CD4-positive, alpha-beta memory T cell (primary cell): ENCODE data around the gene RNASEL. TPM values are rescaled to one million over a fixed set of nuclear protein-coding genes. Genes with fewer than 3 reads are reported as not detected.

Experiments
- CTCF ChIA-PET: fragments of 350-600 bp; sonication (Branson Sonifier 250); formaldehyde crosslinking; loops from one replicate; lab custom pipeline; 2021; ENCODE audit warnings: inconsistent platforms; ENCODE audit not compliant: partially characterized antibody; lab: Charles Lee
- POLR2A ChIA-PET: fragments of 350-600 bp; sonication (Branson Sonifier 250); formaldehyde crosslinking; loops from one replicate; lab custom pipeline; 2021; ENCODE audit not compliant: partially characterized antibody; lab: Charles Lee
- DNase-seq, 5 donors: peaks; one replicate each; pipeline versions ENCODE4 v3.0.0 to v3.0.0-alpha.2; 2020 to 2022; ENCODE audit warnings: mixed read lengths in 1 of 5
- H3K27ac ChIP-seq: one replicate; pipeline ENCODE4 v1.7.0; 2013; ENCODE audit warnings: low read depth, low read length
- H3K27me3 ChIP-seq: 2 replicates; pipeline ENCODE4 v1.7.0; 2013; ENCODE audit warnings: mild to moderate bottlenecking, low read length, moderate library complexity; ENCODE audit not compliant: insufficient read depth
- H3K36me3 ChIP-seq: 2 replicates; pipeline ENCODE4 v1.7.0; 2013; ENCODE audit warnings: mild to moderate bottlenecking, low read length, moderate library complexity; ENCODE audit not compliant: insufficient read depth
- H3K4me1 ChIP-seq: 2 replicates; pipeline ENCODE4 v1.7.0; 2013; ENCODE audit warnings: mild to moderate bottlenecking, low read length, moderate library complexity; ENCODE audit not compliant: insufficient read depth
- H3K4me3 ChIP-seq, 2 donors: one replicate each; pipeline ENCODE4 v1.7.0; 2013; ENCODE audit warnings: low read length in 2 of 2, mild to moderate bottlenecking in 1 of 2
- H3K9me3 ChIP-seq, 2 donors: one replicate each; pipeline ENCODE4 v1.7.0; 2013; ENCODE audit warnings: low read length in 2 of 2, control low read depth in 1 of 2; ENCODE audit not compliant: control insufficient read depth in 1 of 2
- H3K27ac Mint-ChIP-seq, 7 donors: one replicate each; pipeline ENCODE4 v1.8.0; 2020 to 2021; ENCODE audit warnings: mixed read lengths in 7 of 7, mild to moderate bottlenecking in 6 of 7, inconsistent platforms in 3 of 7, moderate library complexity in 3 of 7
- H3K27me3 Mint-ChIP-seq, 2 donors: one replicate each; pipeline ENCODE4 v1.8.0; 2020 to 2021; ENCODE audit warnings: mixed read lengths in 2 of 2
- H3K36me3 Mint-ChIP-seq, 2 donors: one replicate each; pipeline ENCODE4 v1.8.0; 2020 to 2021; ENCODE audit warnings: mixed read lengths in 2 of 2, inconsistent platforms in 1 of 2, mild to moderate bottlenecking in 1 of 2
- H3K4me1 Mint-ChIP-seq, 4 donors: one replicate each; pipeline ENCODE4 v1.8.0; 2020 to 2021; ENCODE audit warnings: mixed read lengths in 4 of 4, mild to moderate bottlenecking in 1 of 4
- H3K4me3 Mint-ChIP-seq, 8 donors: one replicate each; pipeline ENCODE4 v1.8.0; 2020 to 2021; ENCODE audit warnings: mixed read lengths in 8 of 8, mild to moderate bottlenecking in 7 of 8, moderate library complexity in 6 of 8, inconsistent platforms in 3 of 8
- H3K9me3 Mint-ChIP-seq, 8 donors: one replicate each; pipeline ENCODE4 v1.8.0; 2020 to 2021; ENCODE audit warnings: mixed read lengths in 8 of 8, mild to moderate bottlenecking in 5 of 8, inconsistent platforms in 3 of 8, moderate library complexity in 1 of 8
- intact Hi-C: fragments of 100-400 bp; cut with micrococcal nuclease; formaldehyde crosslinking; loops from one replicate; pipeline ENCODE4 v1.15.1; 2023
- polyA plus RNA-seq, 2 donors: library from polyadenylated mRNA; unstranded; fragments of 300-500 nt; fragmentation: Illumina TruSeq; gene quantifications; one replicate each; pipeline ENCODE4 v1.2.3, GENCODE V29; 2021
- total RNA-seq, 2 experiments: library from RNA; stranded (reverse); gene quantifications; one replicate each; pipeline ENCODE4 v1.2.3, GENCODE V29; 2021

RNASEL gene
- total and polyA plus RNA-seq, 4 experiments from 2014 or later = 4.5 to 35.4 (median 22.8) TPM

DNA sequence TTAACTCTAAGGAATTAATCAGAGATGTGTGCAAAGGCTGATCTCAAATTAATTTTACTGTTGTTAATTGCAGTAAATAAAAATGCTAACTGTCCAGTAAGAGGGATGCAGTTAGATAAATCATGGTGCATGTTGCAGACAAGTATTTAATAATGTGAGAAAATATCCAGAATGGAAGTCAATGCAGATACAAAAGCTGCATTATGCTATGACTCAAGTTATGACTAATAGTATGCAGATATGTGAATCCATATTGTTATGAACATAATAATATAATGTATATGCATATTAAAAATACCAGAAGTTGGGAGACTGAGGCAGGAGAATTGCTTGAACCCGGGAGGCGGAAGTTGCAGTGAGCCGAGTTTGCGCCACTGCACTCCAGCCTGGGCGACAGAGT is 21.4 kb downstream of the RNASEL start:
- Histone ChIP-seq H3K36me3 (no peaks in the 10 kb centered on the region), H3K4me3 (no peak overlapping the region), H3K9me3 (no peaks in the 10 kb centered on the region), H3K4me1 (no peaks in the 10 kb centered on the region), H3K27ac (no peak overlapping the region), H3K27me3 (no peaks in the 10 kb centered on the region)
- CTCF ChIA-PET = no interaction called here
- no peak overlapping the region for H3K27ac Mint-ChIP-seq
- peaks cover 3 to 4% of the 10 kb centered on the region in 2 donors for H3K36me3 Mint-ChIP-seq
- no peaks in the 10 kb centered on the region for H3K4me1 Mint-ChIP-seq
- DNase-seq = no peak
- intact Hi-C loops = no loop called here
- POLR2A ChIA-PET = no interaction called here
- no peak overlapping the region for H3K4me3 Mint-ChIP-seq
- no peaks in the 10 kb centered on the region for H3K27me3 Mint-ChIP-seq
- H3K9me3 Mint-ChIP-seq = no peaks in the 10 kb centered on the region

DNA sequence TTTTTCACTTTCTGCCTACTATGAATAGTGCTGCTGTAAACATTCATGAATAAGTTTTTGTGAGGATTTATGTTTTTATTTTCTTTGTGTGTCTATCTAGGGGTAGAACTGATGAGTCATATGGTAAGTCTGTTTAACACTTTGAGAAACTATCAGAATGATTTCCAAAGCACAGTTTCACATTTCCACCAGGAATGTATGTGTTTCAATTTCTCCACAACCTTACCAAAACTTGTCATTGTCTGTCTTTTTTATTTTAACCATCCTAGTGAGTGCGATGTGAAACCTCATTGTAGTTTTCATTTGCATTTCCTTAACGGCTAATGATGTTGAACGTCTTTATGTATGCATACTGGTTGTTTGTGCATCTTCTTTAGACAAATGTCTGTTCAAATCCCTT is 23.5 kb downstream of the RNASEL start:
- CTCF ChIA-PET = no interaction called here
- Histone ChIP-seq H3K27me3 (no peaks in the 10 kb centered on the region), H3K4me3 (no peak overlapping the region), H3K4me1 (no peaks in the 10 kb centered on the region), H3K9me3 (no peaks in the 10 kb centered on the region), H3K27ac (no peak overlapping the region), H3K36me3 (no peaks in the 10 kb centered on the region)
- no peaks in the 10 kb centered on the region for H3K4me1 Mint-ChIP-seq
- POLR2A ChIA-PET = no interaction called here
- no peaks in the 10 kb centered on the region for H3K27me3 Mint-ChIP-seq
- intact Hi-C loops = no loop called here
- H3K9me3 Mint-ChIP-seq = no peaks in the 10 kb centered on the region
- no peaks in the 10 kb centered on the region for H3K36me3 Mint-ChIP-seq
- DNase-seq = no peak
- H3K27ac Mint-ChIP-seq = no peak overlapping the region
- no peak overlapping the region for H3K4me3 Mint-ChIP-seq

DNA sequence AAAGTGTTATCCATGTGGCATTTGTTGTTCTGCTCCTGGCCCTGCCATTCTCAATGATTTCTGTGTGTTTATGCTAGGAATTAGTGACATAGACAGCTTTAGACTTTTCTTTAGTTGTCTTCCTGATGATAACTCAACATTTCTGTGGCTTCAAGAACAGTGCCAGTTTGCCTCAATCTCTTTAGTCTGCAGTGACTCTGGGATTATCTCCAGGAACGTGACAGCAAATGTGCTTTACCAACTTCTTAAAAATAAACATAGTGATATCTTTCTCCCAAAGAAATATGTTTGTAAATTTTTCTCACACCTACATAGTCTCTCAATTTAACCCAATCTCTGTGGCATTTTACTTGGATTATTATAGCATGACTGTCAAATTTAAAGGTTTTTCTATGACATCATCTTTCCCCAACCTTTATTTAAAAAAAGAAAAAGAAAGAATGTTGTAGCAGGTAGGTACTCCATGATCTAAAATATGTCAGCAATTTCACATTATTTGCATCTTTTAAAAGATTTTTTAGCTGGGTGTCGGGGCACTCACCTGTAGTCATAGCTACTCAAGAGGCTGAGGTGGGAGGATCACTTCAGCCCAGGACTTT is 24.6 kb downstream of the RNASEL start:
- no peaks in the 10 kb centered on the region for H3K36me3 Mint-ChIP-seq
- ChIA-PET POLR2A (no interaction called here), CTCF (no interaction called here)
- no peaks in the 10 kb centered on the region for H3K9me3 Mint-ChIP-seq
- no peaks in the 10 kb centered on the region for H3K4me1 Mint-ChIP-seq
- no peak overlapping the region for H3K27ac ChIP-seq
- no peak for DNase-seq
- no peak overlapping the region for H3K27ac Mint-ChIP-seq
- no peaks in the 10 kb centered on the region for H3K36me3 ChIP-seq
- no peaks in the 10 kb centered on the region for H3K27me3 Mint-ChIP-seq
- no peaks in the 10 kb centered on the region for H3K4me1 ChIP-seq
- no peak overlapping the region for H3K4me3 Mint-ChIP-seq
- no peaks in the 10 kb centered on the region for H3K9me3 ChIP-seq
- intact Hi-C loops = no loop called here
- no peak overlapping the region for H3K4me3 ChIP-seq
- H3K27me3 ChIP-seq = no peaks in the 10 kb centered on the region

DNA sequence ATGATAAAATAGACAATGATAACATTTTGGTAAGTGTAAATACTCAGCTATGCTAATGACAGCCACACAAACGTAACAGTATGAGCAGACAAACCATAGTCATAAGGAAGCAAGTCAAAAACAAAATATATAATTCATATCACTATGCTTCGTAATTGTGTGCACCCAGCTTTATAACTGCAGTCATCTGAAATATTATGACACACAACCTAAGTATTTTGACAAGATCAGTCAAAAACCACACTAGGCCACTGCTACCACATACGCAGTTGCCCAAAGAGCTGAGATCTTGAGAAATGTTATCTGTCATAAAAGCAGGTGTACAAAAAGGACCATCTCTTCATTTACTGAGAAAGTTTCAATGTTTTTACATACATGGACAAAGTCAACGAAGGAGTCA is 26.0 kb downstream of the RNASEL start:
- CTCF ChIA-PET = no interaction called here
- Histone ChIP-seq H3K4me3 (no peak overlapping the region), H3K36me3 (no peaks in the 10 kb centered on the region), H3K4me1 (no peaks in the 10 kb centered on the region), H3K27ac (no peak overlapping the region), H3K9me3 (no peaks in the 10 kb centered on the region), H3K27me3 (no peaks in the 10 kb centered on the region)
- no peaks in the 10 kb centered on the region for H3K36me3 Mint-ChIP-seq
- H3K27ac Mint-ChIP-seq = no peak overlapping the region
- no peaks in the 10 kb centered on the region for H3K9me3 Mint-ChIP-seq
- intact Hi-C loops = no loop called here
- no peaks in the 10 kb centered on the region for H3K4me1 Mint-ChIP-seq
- H3K27me3 Mint-ChIP-seq = peaks cover 0 to 2% of the 10 kb centered on the region in 2 donors
- no peak for DNase-seq
- H3K4me3 Mint-ChIP-seq = no peak overlapping the region
- POLR2A ChIA-PET = no interaction called here

DNA sequence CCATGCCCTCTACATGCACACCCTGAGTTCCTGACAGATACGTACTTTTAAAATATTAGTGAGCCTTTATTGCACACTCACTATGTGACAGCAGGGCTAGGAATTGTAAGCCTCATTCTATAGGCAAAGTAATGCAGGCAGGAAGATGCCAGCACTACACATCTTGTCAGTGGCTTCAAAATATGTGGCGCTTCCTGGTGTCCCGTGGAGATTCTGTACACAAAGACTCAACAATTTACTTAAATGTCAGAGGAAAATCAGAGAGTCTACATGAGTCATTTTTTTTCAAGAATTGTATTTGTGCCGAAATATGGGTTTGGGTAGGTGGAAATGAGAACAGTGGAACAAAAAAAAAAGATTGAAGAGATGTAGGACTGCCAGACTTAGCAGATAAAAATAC is 27.6 kb downstream of the RNASEL start:
- H3K4me3 Mint-ChIP-seq = no peak overlapping the region

DNA sequence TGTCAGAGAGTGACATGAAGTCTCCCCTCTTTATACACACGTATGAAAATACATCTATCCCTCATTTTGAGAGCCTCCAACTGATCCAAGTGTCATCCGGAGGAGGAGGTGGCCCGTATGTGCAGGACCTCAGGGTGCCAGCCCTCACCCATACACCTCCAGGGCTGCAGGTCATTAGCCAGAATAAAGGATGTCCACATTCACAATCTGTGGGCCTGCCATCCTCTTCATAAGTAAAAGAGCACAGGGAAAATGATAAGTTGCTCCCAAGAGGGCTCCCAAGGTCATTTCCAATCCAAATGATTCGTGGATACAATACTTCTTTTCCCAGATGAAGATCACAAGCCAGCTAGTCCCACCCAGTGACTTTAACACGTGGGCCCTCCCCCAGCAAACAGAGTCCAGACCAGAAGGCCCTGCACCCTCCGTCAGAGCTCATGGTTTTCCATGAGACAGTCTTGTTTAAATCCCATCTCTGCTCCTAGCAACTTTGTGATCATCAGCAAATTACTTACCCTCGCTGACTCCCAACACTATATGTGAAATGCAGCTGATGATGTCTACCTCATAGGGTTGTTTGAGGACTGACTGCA is 28.6 kb downstream of the RNASEL start:
- H3K27ac ChIP-seq = no peak overlapping the region
- no peaks in the 10 kb centered on the region for H3K36me3 Mint-ChIP-seq
- H3K4me1 ChIP-seq = no peaks in the 10 kb centered on the region
- no peaks in the 10 kb centered on the region for H3K9me3 ChIP-seq
- H3K4me3 ChIP-seq = no peak overlapping the region
- DNase-seq = no peak
- intact Hi-C loops = no loop called here
- no peaks in the 10 kb centered on the region for H3K27me3 ChIP-seq
- H3K9me3 Mint-ChIP-seq = no peaks in the 10 kb centered on the region
- no peaks in the 10 kb centered on the region for H3K36me3 ChIP-seq
- H3K4me3 Mint-ChIP-seq = no peak overlapping the region
- no peaks in the 10 kb centered on the region for H3K4me1 Mint-ChIP-seq
- H3K27ac Mint-ChIP-seq = no peak overlapping the region
- POLR2A ChIA-PET = no interaction called here
- CTCF ChIA-PET = no interaction called here
- peaks cover 0 to 2% of the 10 kb centered on the region in 2 donors for H3K27me3 Mint-ChIP-seq

More for the DNA sequence above, 27.6 kb downstream of the RNASEL start:
- H3K27ac ChIP-seq = no peak overlapping the region
- peaks cover 0 to 2% of the 10 kb centered on the region in 2 donors for H3K27me3 Mint-ChIP-seq
- H3K4me1 ChIP-seq = no peaks in the 10 kb centered on the region
- no peaks in the 10 kb centered on the region for H3K27me3 ChIP-seq
- H3K9me3 Mint-ChIP-seq = no peaks in the 10 kb centered on the region
- no peak overlapping the region for H3K4me3 ChIP-seq
- no peak overlapping the region for H3K27ac Mint-ChIP-seq
- no peak for DNase-seq
- POLR2A ChIA-PET = no interaction called here
- no peaks in the 10 kb centered on the region for H3K36me3 ChIP-seq
- CTCF ChIA-PET = no interaction called here
- no peaks in the 10 kb centered on the region for H3K4me1 Mint-ChIP-seq
- intact Hi-C loops = no loop called here
- H3K9me3 ChIP-seq = no peaks in the 10 kb centered on the region
- H3K36me3 Mint-ChIP-seq = no peaks in the 10 kb centered on the region

DNA sequence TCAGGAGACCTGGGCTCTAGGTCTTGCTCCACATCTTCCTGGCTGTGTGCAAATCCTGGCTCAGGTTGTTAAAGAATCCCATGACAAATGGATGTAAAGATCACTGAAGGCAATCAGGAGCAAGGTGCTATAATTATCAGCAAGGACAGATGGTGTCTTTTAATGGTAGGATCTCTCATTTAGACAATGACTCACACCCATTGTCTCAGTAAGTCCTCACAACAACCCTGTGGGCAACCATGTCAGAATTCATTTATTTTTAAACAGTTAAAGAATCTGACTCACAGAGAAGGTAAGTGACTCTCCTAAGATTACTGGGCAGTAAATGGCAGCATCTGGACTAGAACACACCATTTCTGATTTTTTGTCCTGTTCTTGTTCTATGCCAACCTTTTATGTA is 32.8 kb downstream of the RNASEL start:
- H3K9me3 Mint-ChIP-seq = peaks cover 0 to 21% (median 12%) of the 10 kb centered on the region in 8 donors
- no peaks in the 10 kb centered on the region for H3K4me1 ChIP-seq
- H3K36me3 ChIP-seq = no peaks in the 10 kb centered on the region
- no peaks in the 10 kb centered on the region for H3K27me3 ChIP-seq
- DNase-seq = no peak
- H3K4me1 Mint-ChIP-seq = no peaks in the 10 kb centered on the region
- peaks cover 0 to 4% of the 10 kb centered on the region in 2 donors for H3K9me3 ChIP-seq
- H3K4me3 Mint-ChIP-seq = no peak overlapping the region
- H3K36me3 Mint-ChIP-seq = peaks cover 0 to 4% of the 10 kb centered on the region in 2 donors
- no peak overlapping the region for H3K27ac ChIP-seq
- no peak overlapping the region for H3K4me3 ChIP-seq
- ChIA-PET CTCF (no interaction called here), POLR2A (no interaction called here)
- peaks cover 2 to 5% of the 10 kb centered on the region in 2 donors for H3K27me3 Mint-ChIP-seq
- intact Hi-C loops = no loop called here
- no peak overlapping the region for H3K27ac Mint-ChIP-seq
